Chondrocyte (in vitro differentiated cells): ENCODE measurements around the gene RUFY1. TPM values are rescaled to one million over a fixed set of nuclear protein-coding genes. Genes with fewer than 3 reads are reported as not detected.
"Not testable (repeated sequence)": the region's sequence is repeated elsewhere in the genome, so short reads cannot be mapped to it uniquely, and the experiment has no call there.

Source experiments
- DNase-seq: peaks from one replicate; pipeline ENCODE4 v3.0.0; 2021; ENCODE audit warnings: mixed read lengths, low spot score
- H3K27ac Mint-ChIP-seq: one replicate; pipeline ENCODE4 v1.8.0; 2021; ENCODE audit warnings: mild to moderate bottlenecking, moderate library complexity, mixed read lengths; ENCODE audit not compliant: unreplicated experiment
- H3K27me3 Mint-ChIP-seq: 2 replicates; pipeline ENCODE4 v1.8.0; 2021; ENCODE audit warnings: low read depth, mixed read lengths
- H3K36me3 Mint-ChIP-seq: 2 replicates; pipeline ENCODE4 v1.8.0; 2021; ENCODE audit warnings: low read depth, mixed read lengths
- H3K4me1 Mint-ChIP-seq: 2 replicates; pipeline ENCODE4 v1.8.0; 2021; ENCODE audit warnings: low read depth, mild to moderate bottlenecking, mixed read lengths
- H3K4me3 Mint-ChIP-seq: one replicate; pipeline ENCODE4 v1.8.0; 2021; ENCODE audit warnings: mild to moderate bottlenecking, moderate library complexity, mixed read lengths; ENCODE audit not compliant: unreplicated experiment
- H3K9me3 Mint-ChIP-seq: 2 replicates; pipeline ENCODE4 v1.8.0; 2021; ENCODE audit warnings: low read depth, mixed read lengths
- total RNA-seq: library from RNA; stranded (reverse); gene quantifications from 3 replicates; pipeline ENCODE4 v1.2.1, GENCODE V29; 2021
- TF ChIP-seq, protein P1 (sequence below): fragments of 200-600 bp; sonication (generic); IDR thresholded peaks from 2 replicates; pipeline ENCODE4 v1.5.0; 2021; ENCODE audit warnings: antibody characterized with exemption, mild to moderate bottlenecking, moderate library complexity

RUFY1 gene
- total RNA-seq, 1 donor from 2014 or later = 36.9 TPM

DNA sequence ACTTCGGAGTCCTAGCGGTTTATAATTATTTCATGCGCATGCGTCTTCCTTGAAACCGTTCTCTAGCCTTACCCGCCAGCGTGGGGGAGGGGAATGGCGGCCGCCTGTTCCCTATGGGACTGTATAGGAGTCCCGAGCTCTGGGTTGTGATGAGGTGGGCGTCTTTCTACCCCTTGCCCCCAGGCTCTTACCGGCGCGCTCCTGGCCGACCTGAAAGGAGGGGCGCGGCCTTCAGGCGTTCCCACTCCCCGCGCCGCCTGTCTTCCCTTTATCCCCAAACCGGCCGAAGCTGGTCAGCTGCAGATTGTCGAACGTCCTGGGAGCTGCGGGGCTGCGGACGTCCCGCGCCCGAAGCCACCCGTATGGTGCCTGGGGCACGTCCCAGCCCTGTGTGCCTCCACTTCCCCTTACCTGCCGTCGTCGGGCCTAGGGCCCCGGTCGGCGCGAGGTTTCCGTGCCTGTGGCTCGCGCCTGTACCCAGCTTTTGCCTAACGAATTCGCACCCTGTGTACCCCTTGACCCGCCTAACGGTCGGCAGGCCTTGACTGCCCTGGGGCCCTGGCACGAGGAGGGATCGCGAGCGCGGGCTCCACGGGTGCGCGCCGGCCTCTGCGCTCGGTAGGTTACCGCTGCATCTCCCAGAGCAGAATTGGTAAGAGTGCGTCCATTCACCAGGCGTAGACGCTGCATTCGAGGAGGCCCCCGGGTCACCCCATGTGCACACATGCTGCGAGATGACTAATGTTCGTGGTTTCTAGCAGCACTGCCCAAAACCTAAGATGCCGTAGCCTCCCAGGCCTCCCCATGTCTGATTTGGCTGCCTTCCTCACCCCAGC is 73.8 kb downstream of the RUFY1 start:
- Mint-ChIP-seq H3K27ac (peak overlapping the region; percentile 100), H3K4me3 (peak overlapping the region; percentile 96), H3K27me3 (no peaks in the 10 kb centered on the region), H3K9me3 (no peaks in the 10 kb centered on the region), H3K36me3 (peaks cover 31% of the 10 kb centered on the region), H3K4me1 (peaks cover 40% of the 10 kb centered on the region)
- TF ChIP-seq, protein P1, sequence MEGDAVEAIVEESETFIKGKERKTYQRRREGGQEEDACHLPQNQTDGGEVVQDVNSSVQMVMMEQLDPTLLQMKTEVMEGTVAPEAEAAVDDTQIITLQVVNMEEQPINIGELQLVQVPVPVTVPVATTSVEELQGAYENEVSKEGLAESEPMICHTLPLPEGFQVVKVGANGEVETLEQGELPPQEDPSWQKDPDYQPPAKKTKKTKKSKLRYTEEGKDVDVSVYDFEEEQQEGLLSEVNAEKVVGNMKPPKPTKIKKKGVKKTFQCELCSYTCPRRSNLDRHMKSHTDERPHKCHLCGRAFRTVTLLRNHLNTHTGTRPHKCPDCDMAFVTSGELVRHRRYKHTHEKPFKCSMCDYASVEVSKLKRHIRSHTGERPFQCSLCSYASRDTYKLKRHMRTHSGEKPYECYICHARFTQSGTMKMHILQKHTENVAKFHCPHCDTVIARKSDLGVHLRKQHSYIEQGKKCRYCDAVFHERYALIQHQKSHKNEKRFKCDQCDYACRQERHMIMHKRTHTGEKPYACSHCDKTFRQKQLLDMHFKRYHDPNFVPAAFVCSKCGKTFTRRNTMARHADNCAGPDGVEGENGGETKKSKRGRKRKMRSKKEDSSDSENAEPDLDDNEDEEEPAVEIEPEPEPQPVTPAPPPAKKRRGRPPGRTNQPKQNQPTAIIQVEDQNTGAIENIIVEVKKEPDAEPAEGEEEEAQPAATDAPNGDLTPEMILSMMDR = no peak
- no peak for DNase-seq

DNA sequence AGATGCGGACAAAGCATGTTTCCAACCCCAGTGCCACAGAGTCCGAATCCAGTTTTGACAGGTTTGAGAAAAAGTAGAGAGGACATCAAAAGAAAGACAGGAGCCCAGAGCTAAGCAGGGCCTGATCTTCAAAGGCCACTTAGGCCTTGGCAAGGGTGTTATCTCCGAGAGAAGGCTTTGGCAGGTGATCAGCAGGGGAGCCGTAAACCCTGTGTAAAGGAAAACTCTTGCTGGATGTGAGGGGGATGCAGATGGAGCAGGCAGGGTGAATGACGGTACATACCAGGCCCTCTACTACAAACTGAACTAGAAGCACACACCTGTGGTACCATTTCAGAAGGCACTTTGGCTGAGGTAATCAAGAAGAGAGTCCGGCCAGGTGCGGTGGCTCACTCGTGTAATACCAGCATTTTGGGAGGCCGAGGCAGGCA is 74.5 kb downstream of the RUFY1 start:
- TF ChIP-seq, protein P1 = no peak
- peak overlapping the region; percentile 96 for H3K4me3 Mint-ChIP-seq

DNA sequence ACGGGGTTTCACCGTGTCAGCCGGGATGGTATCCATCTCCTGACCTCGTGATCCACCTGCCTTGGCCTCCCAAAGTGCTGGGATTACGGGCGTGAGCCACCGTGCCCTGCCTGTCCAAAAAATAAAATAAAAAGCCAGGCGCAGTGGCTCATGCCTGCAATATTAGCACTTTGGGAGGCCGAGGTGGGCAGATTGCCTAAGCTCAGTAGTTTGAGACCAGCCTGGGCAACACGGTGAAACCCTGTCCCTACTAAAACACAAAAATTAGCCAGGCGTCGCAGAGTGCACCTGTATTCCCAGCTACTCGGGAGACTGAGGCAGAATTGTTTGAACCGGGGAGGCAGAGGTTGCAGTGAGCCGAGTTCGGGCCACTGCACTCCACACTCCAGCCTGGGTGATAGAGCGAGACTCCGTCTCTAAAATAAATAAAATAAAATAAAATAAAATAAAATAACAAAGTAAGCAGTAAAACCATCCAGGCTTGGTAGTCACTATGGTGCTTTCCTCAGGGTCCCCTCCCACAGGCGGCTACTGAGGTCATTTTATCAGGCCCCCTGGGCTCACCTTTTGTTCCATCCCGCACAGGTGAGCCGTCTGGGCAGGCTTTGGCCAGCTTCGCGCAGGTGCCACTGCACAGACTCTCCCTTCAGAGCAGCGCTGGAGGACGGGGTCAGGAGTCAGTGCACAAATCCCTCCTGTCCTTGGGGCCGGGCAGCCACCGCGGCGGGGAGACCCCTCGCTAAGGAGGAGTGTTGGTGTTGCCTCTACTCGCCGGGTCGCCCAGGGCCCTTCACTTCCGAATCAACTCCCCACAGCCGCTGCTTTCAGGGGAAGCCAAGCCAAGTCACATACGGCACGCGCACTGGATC is 83.4 kb downstream of the RUFY1 start:
- peak overlapping the region; percentile 57 for H3K4me3 Mint-ChIP-seq
- H3K9me3 Mint-ChIP-seq, H3K36me3 Mint-ChIP-seq, H3K27ac Mint-ChIP-seq, H3K27me3 Mint-ChIP-seq, H3K4me1 Mint-ChIP-seq, DNase-seq: not testable (repeated sequence)
- TF ChIP-seq, protein P1 = peak; percentile 36

More for the DNA sequence above, 74.5 kb downstream of the RUFY1 start:
- H3K36me3 Mint-ChIP-seq = peaks cover 29% of the 10 kb centered on the region
- no peaks in the 10 kb centered on the region for H3K9me3 Mint-ChIP-seq
- peak overlapping the region; percentile 100 for H3K27ac Mint-ChIP-seq
- peaks cover 35% of the 10 kb centered on the region for H3K4me1 Mint-ChIP-seq
- DNase-seq = no peak
- H3K27me3 Mint-ChIP-seq = no peaks in the 10 kb centered on the region

DNA sequence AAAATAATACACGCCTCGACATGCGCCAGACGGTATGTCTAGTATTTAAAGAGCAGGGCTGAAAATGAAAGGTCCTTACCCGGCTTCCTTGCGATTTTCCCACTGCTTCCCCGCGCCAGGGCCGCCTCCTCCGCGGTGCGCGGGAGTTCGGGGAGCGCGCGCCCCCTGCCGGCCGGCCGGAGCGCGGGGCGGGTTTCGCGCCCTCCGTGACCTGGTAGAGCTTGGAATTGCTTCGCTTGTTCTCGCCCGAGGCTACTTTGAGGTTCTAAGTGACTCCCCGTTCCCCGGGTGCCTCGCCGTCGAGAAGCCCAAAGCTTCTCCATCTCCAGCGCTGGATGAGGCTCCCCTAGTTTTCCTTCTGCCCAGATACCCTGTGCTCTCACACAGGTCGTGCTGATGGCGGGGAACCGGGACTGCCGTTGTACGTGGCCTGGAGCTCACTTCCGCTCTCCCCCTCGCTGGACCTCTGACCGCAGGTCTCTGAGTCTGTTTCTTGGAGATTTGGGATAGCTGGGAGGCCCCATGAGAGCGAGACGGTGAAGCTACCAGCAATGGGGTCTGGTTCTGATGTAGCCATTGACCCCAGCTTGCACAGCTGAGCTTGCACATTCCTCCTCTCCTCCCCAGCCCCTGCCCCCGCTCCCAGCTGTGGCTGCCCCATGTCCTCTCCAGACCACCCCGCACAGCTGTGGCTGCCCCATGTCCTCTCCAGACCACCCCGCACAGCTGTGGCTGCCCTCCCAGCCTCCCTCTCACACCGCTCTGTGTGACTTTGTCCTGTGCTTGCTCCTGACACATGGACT is 84.2 kb downstream of the RUFY1 start:
- TF ChIP-seq, protein P1 = peak; percentile 17
- H3K27ac Mint-ChIP-seq = not testable (repeated sequence)

DNA sequence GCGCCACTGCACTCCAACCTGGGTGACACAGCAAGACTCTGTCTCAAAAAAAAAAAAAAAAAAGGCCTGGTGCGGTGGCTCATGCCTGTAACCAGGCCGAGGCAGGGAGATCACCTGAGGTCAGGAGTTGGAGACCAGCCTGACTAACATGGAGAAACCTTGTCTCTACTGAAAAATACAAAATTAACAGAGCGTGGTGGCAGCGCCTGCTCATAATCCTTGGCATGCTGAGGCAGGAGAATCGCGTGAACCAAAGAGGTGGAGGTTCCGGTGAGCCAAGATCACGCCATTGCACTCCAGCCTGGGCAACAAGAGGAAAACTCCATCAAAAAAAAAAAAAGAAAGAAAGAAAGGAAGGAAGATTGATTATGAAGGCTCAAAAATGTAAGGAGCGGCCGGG is 88.9 kb downstream of the RUFY1 start:
- H3K4me1 Mint-ChIP-seq, H3K27me3 Mint-ChIP-seq, H3K27ac Mint-ChIP-seq, DNase-seq, H3K4me3 Mint-ChIP-seq, H3K9me3 Mint-ChIP-seq, H3K36me3 Mint-ChIP-seq: not testable (repeated sequence)

More for the DNA sequence above, 84.2 kb downstream of the RUFY1 start:
- H3K36me3 Mint-ChIP-seq, H3K9me3 Mint-ChIP-seq, DNase-seq, H3K4me1 Mint-ChIP-seq, H3K27me3 Mint-ChIP-seq, H3K4me3 Mint-ChIP-seq: not testable (repeated sequence)

DNA sequence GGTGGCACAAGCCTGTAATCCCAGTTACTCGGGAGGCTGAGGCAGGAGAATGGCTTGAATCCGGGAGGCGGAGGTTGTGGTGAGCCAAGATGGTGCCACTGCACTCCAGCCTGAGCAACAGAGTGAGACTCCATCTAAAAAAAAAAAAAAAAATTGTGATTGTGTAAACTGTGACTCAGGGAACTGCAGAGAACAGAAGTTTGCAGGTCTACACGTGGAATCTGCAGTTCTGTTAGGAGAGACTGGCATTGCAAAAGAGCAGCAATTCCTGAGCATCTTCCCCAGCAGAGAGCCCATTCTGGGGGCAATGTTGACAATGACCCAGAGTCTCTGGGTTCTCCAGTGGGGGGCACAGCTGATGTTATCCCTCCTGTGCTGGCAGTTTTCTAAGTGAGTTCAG is 91.4 kb downstream of the RUFY1 start:
- H3K4me1 Mint-ChIP-seq, H3K36me3 Mint-ChIP-seq, H3K27ac Mint-ChIP-seq, H3K9me3 Mint-ChIP-seq, DNase-seq, H3K4me3 Mint-ChIP-seq: not testable (repeated sequence)
- peaks cover 11% of the 10 kb centered on the region for H3K27me3 Mint-ChIP-seq

DNA sequence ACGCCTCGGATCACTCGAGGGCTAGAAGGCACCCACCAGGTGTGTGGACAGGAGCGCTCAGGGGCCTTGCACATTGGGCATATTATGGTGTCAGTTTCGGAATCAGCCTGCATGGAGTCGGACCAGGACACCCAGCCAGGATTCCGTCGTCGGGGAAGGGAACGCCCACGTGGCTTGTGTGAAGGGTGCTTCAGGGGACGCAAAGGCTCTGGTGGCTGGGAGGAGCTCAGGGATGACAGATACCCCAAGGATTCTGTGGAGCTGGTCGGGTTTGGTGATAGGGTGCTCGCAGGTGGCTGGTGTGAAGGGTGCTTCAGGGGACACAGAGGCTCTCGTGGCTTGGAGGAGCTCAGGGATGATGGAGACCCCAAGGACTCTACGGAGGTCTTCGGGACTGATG is 92.3 kb downstream of the RUFY1 start:
- H3K4me1 Mint-ChIP-seq, H3K9me3 Mint-ChIP-seq, H3K27ac Mint-ChIP-seq, H3K36me3 Mint-ChIP-seq, H3K4me3 Mint-ChIP-seq: not testable (repeated sequence)
- H3K27me3 Mint-ChIP-seq = peaks cover 11% of the 10 kb centered on the region
- DNase-seq = peak; percentile 49
